Ascending aorta (tissue), 2 donors: ENCODE data around the gene TSTD2. TPM values are rescaled to one million over a fixed set of nuclear protein-coding genes. Genes with fewer than 3 reads are reported as not detected.
A peak's percentile ranks its signal among the peaks of the same experiment; 100 is the strongest.

Source experiments
- DNase-seq, 2 donors: peaks; one replicate each; pipeline ENCODE4 v3.0.0-alpha.2; 2019; ENCODE audit warnings: low spot score in 2 of 2
- H3K27ac ChIP-seq, 2 donors: fragments of 200-600 bp; sonication (generic); one replicate each; pipeline ENCODE4 v1.5.1; 2016 to 2017; ENCODE audit warnings: mild to moderate bottlenecking in 1 of 2
- H3K27me3 ChIP-seq: fragments of 200-600 bp; sonication (generic); one replicate; pipeline ENCODE4 v1.5.1; 2017
- H3K36me3 ChIP-seq, 2 donors: fragments of 200-600 bp; sonication (generic); one replicate each; pipeline ENCODE4 v1.5.1; 2016
- H3K4me1 ChIP-seq, 2 donors: fragments of 200-600 bp; sonication (generic); one replicate each; pipeline ENCODE4 v1.5.1; 2016 to 2017; ENCODE audit warnings: mild to moderate bottlenecking in 1 of 2
- H3K4me3 ChIP-seq, 2 donors: fragments of 200-600 bp; sonication (generic); one replicate each; pipeline ENCODE4 v1.5.1; 2016 to 2017; ENCODE audit warnings: mild to moderate bottlenecking in 1 of 2
- H3K9me3 ChIP-seq, 2 donors: fragments of 200-600 bp; sonication (generic); one replicate each; pipeline ENCODE4 v1.5.1; 2016
- intact Hi-C: fragments of 100-400 bp; cut with DNase I; formaldehyde crosslinking; loops from one replicate; pipeline ENCODE4 v1.15.1; 2023
- total RNA-seq: library from RNA; depleted of rRNA; stranded (reverse); fragments of >200 nt; gene quantifications from one replicate; pipeline ENCODE4 v1.1.0, GENCODE V29; 2016
- TF ChIP-seq, protein P1 (sequence below), 3 experiments: fragments of 200-600 bp in 2 of 3; fragments of 450-650 bp in 1 of 3; sonication (generic) in 2 of 3; IDR thresholded peaks; one replicate each; pipeline ENCODE4 v1.5.1; 2016 to 2019; ENCODE audit warnings: antibody characterized with exemption in 3 of 3, mild to moderate bottlenecking in 1 of 3, moderate library complexity in 1 of 3

Gene TSTD2
- total RNA-seq, 1 donor from 2014 or later = 1.4 TPM

DNA sequence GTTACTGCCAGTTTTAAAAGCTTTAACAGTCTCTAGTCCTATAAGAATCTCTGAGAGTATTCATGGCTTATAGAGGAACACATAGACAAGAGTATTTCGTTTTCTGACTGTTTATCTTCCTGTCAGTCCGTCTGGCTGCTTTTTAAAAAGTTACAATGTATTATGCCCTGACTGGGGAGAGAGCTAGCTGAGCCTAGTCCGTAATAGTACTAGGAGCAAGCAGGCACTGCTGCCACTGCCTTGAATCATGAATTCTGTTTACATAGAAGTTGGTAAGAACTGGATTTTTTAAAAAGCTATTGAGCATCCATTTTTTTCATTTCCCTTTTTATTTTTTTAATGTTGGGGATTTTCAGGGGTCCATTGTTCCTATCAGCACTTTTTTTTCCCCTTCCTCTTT lies 37.4 kb upstream of the TSTD2 start:
- no peak for DNase-seq
- H3K27me3 ChIP-seq = no peaks in the 10 kb centered on the region
- H3K4me1 ChIP-seq = peaks cover 0 to under 1% of the 10 kb centered on the region in 2 donors
- TF ChIP-seq, protein P1, sequence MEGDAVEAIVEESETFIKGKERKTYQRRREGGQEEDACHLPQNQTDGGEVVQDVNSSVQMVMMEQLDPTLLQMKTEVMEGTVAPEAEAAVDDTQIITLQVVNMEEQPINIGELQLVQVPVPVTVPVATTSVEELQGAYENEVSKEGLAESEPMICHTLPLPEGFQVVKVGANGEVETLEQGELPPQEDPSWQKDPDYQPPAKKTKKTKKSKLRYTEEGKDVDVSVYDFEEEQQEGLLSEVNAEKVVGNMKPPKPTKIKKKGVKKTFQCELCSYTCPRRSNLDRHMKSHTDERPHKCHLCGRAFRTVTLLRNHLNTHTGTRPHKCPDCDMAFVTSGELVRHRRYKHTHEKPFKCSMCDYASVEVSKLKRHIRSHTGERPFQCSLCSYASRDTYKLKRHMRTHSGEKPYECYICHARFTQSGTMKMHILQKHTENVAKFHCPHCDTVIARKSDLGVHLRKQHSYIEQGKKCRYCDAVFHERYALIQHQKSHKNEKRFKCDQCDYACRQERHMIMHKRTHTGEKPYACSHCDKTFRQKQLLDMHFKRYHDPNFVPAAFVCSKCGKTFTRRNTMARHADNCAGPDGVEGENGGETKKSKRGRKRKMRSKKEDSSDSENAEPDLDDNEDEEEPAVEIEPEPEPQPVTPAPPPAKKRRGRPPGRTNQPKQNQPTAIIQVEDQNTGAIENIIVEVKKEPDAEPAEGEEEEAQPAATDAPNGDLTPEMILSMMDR (IDR thresholded peaks at IDR 0.05) = no peak
- peaks cover 74 to 98% of the 10 kb centered on the region in 2 donors for H3K36me3 ChIP-seq
- H3K9me3 ChIP-seq = no peaks in the 10 kb centered on the region
- no peak overlapping the region for H3K27ac ChIP-seq
- H3K4me3 ChIP-seq = no peak overlapping the region
- intact Hi-C loops = no loop called here

- H3K36me3 ChIP-seq = peaks cover 73 to 98% of the 10 kb centered on the region in 2 donors
- no peaks in the 10 kb centered on the region for H3K4me1 ChIP-seq
- no peak overlapping the region for H3K4me3 ChIP-seq
- H3K27me3 ChIP-seq = no peaks in the 10 kb centered on the region
- DNase-seq = no peak
- no peak overlapping the region for H3K27ac ChIP-seq
- intact Hi-C loops = no loop called here
- TF ChIP-seq, protein P1 (IDR thresholded peaks at IDR 0.05) = no peak
- no peaks in the 10 kb centered on the region for H3K9me3 ChIP-seq
Measured at GRCh38 chr9:97668485-97668884, 35.3 kb upstream of the TSTD2 start.

- Histone ChIP-seq H3K4me3 (no peak overlapping the region), H3K27me3 (no peaks in the 10 kb centered on the region), H3K4me1 (no peaks in the 10 kb centered on the region), H3K27ac (no peak overlapping the region), H3K36me3 (peaks cover 68 to 98% of the 10 kb centered on the region in 2 donors), H3K9me3 (no peaks in the 10 kb centered on the region)
- intact Hi-C loops = no loop called here
- DNase-seq = no peak
- TF ChIP-seq, protein P1 (IDR thresholded peaks at IDR 0.05) = no peak
Measured at GRCh38 chr9:97666907-97667686, 33.9 kb upstream of the TSTD2 start.

GRCh38 chr9:97665742-97666141 lies 32.6 kb upstream of the TSTD2 start:
- TF ChIP-seq, protein P1 (IDR thresholded peaks at IDR 0.05) = no peak
- H3K4me1 ChIP-seq = no peaks in the 10 kb centered on the region
- H3K27me3 ChIP-seq = no peaks in the 10 kb centered on the region
- no peaks in the 10 kb centered on the region for H3K9me3 ChIP-seq
- no peak overlapping the region for H3K4me3 ChIP-seq
- intact Hi-C loops = no loop called here
- DNase-seq = no peak
- H3K36me3 ChIP-seq = peaks cover 63 to 96% of the 10 kb centered on the region in 2 donors
- H3K27ac ChIP-seq = no peak overlapping the region

- TF ChIP-seq, protein P1 (IDR thresholded peaks at IDR 0.05) = no peak
- Histone ChIP-seq H3K4me1 (no peaks in the 10 kb centered on the region), H3K36me3 (peaks cover 52 to 92% of the 10 kb centered on the region in 2 donors), H3K27me3 (no peaks in the 10 kb centered on the region), H3K27ac (peak overlapping the region; percentile 42 to 56), H3K9me3 (no peaks in the 10 kb centered on the region), H3K4me3 (no peak overlapping the region)
- DNase-seq = no peak
- intact Hi-C loops = no loop called here
Measured at GRCh38 chr9:97660847-97661246, 27.7 kb upstream of the TSTD2 start.
